ENCODE measurements around the gene LOX.

GRCh38 chr5:122076050-122076461 lies 2.0 kb downstream of the LOX start:
- TF ChIP-seq POLR2A (IDR thresholded peaks at IDR 0.05) (no peak), CTCF (IDR thresholded peaks at IDR 0.05) (no peak)
